Measurements from ENCODE around the gene FRYL. TPM values are rescaled to one million over a fixed set of nuclear protein-coding genes. Genes with fewer than 3 reads are reported as not detected.
"Not testable (repeated sequence)": the region's sequence is repeated elsewhere in the genome, so short reads cannot be mapped to it uniquely, and the experiment has no call there.

FRYL gene
- 62.9 TPM for total RNA-seq (2013)
- 10 to 100 TPM; 10.8 to 15.8 (median 14.4) TPM for polyA plus RNA-seq
- 25.1 and 27.2 TPM in 2 replicates for polyA minus RNA-seq
- total RNA-seq, result 98.8 to 193 (median 161) reads per million in 11 experiments

DNA sequence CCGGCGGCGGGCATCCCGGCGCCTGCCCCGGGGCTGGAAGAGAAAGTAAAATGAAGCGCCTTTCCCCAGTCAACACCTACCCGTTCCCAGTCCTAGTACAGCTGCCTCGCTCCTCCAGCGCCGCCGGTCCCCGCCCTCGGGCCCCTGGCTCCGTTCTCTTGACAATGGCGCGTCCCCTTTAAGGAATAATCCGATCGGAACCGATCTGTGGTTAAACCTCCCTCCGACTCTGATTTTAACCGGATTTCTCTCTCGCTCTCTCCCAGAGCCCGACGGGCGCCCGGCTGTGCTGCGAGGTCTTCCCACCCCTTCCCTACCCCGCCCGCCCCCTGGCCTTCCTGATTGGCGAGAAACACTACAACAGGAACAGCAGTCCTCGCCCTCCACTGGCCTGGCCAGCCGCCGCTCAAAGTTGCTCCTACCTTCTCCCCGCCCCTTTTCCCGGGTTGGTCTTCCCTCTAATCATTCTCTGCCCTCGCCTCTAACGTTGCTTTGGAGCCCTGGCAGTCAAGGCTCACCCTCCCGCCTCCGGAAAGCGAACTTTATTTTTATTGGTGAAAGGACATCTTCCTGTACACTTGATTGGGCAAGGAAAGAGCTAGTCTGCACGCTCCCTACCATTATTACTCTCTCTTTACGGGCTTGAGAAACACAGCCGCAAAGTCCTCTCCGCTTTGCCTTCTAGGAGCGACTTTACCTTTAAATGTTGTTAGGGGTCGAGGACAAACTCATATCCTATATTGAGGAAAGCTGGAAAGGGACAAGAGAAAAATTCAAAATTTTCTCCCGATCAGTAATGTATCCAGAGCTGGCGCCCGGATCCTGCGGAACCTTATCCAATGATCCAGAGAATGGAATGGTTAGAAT lies at the start of gene FRYL:
Gene FRYL (minus strand): TSS at position 282 of the 867 bp plus-strand sequence. CDS start 145,869 bp downstream, outside the sequence.
- H3K4me1 Mint-ChIP-seq, result peaks cover 38% of the 10 kb centered on the region
- Histone ChIP-seq H3K4me2 (replicated peaks; ENCODE audit: extremely low read depth, low read length, poor library complexity, severe bottlenecking) (peak within 1 kb of the TSS; percentile 82), H4K20me1 (ENCODE audit: insufficient read depth, low read length) (peaks cover 38% of the 10 kb centered on the region), H3K36me3 (replicated peaks in 1 of 2; ENCODE audit: control insufficient read depth in 1 of 2, insufficient read depth in 2 of 2, low read length in 2 of 2) (no peaks in the 10 kb centered on the region), H3K27me3 (ENCODE audit: control insufficient read depth in 2 of 2, insufficient read depth in 2 of 2, low read length in 2 of 2) (no peaks in the 10 kb centered on the region), H3K27ac (ENCODE audit: low read depth in 1 of 2, low read length in 2 of 2) (peak within 1 kb of the TSS; percentile 90 to 97), H3K4me3 (replicated peaks in 1 of 3; ENCODE audit: low read depth in 2 of 3, low read length in 3 of 3) (peak within 1 kb of the TSS; percentile 97 to 99 (median 99)), H3K79me2 (ENCODE audit: insufficient read depth, low read length) (peaks cover 42% of the 10 kb centered on the region), H3K4me1 (ENCODE audit: control insufficient read depth in 1 of 2, insufficient read depth in 2 of 2, low read length in 2 of 2) (peaks cover 24 to 34% of the 10 kb centered on the region in 2 donors), H2AFZ (ENCODE audit: insufficient read depth, low read depth, low read length, poor library complexity, severe bottlenecking) (peak within 1 kb of the TSS; percentile 94), H3K9ac (ENCODE audit: insufficient read depth, low read length, poor library complexity, severe bottlenecking) (peak within 1 kb of the TSS; percentile 90), H3K9me3 (replicated peaks in 1 of 2; ENCODE audit: control insufficient read depth in 1 of 2, insufficient read depth in 1 of 2, low read length in 2 of 2) (no peaks in the 10 kb centered on the region)
- no peaks in the 10 kb centered on the region for H3K27me3 Mint-ChIP-seq (ENCODE audit: low read depth in 3 of 3)
- DNase-seq, result peak; percentile 98 to 100 (median 99)
- H3K27ac Mint-ChIP-seq, result peak within 1 kb of the TSS; percentile 92 to 99 (median 97)
- TF ChIP-seq, protein P1, sequence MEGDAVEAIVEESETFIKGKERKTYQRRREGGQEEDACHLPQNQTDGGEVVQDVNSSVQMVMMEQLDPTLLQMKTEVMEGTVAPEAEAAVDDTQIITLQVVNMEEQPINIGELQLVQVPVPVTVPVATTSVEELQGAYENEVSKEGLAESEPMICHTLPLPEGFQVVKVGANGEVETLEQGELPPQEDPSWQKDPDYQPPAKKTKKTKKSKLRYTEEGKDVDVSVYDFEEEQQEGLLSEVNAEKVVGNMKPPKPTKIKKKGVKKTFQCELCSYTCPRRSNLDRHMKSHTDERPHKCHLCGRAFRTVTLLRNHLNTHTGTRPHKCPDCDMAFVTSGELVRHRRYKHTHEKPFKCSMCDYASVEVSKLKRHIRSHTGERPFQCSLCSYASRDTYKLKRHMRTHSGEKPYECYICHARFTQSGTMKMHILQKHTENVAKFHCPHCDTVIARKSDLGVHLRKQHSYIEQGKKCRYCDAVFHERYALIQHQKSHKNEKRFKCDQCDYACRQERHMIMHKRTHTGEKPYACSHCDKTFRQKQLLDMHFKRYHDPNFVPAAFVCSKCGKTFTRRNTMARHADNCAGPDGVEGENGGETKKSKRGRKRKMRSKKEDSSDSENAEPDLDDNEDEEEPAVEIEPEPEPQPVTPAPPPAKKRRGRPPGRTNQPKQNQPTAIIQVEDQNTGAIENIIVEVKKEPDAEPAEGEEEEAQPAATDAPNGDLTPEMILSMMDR (IDR thresholded peaks at IDR 0.05), result no peak
- no peaks in the 10 kb centered on the region for H3K9me3 Mint-ChIP-seq
- no peaks in the 10 kb centered on the region for H3K36me3 Mint-ChIP-seq
- intact Hi-C loops (cut with micrococcal nuclease), result loop anchor here (2.0 kb wide), 1 partner anchor 51 kb away; the partner anchor contains the start of gene OCIAD1 (in 2 of the 2)
- WGBS (ENCODE audit: insufficient coverage), result 0% methylated on average over 30 of the region's 51 CpGs
- peak within 1 kb of the TSS; percentile 97 to 98 for H3K4me3 Mint-ChIP-seq

DNA sequence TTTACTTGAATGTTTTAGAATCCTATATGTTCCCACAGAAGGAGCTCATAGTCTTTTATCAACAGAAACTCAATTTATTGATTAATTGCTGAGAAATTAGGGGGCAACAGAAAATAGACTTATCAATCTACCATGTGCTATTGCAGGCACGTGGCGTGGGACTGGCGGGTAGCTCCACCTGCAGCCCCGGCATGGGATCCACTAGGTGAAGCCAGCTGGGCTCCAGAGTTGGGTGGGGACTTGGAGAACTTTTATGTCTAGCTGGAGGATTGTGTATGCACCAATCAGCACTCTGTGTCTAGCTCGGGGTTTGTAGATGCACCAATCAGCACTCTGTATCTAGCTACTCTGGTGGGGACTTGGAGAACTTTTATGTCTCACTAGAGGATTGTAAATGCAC lies 47.5 kb upstream of the FRYL start:
- Histone ChIP-seq H3K4me2 (replicated peaks; ENCODE audit: extremely low read depth, low read length, poor library complexity, severe bottlenecking) (no peak overlapping the region), H3K9ac (ENCODE audit: insufficient read depth, low read length, poor library complexity, severe bottlenecking) (no peak overlapping the region), H3K4me3 (replicated peaks in 1 of 3; ENCODE audit: low read depth in 2 of 3, low read length in 3 of 3) (no peak overlapping the region), H4K20me1 (ENCODE audit: insufficient read depth, low read length) (no peaks in the 10 kb centered on the region), H3K27me3 (ENCODE audit: control insufficient read depth in 2 of 2, insufficient read depth in 2 of 2, low read length in 2 of 2) (peaks cover 0 to 3% of the 10 kb centered on the region in 2 donors), H3K79me2 (ENCODE audit: insufficient read depth, low read length) (peaks cover 17% of the 10 kb centered on the region), H3K27ac (ENCODE audit: low read depth in 1 of 2, low read length in 2 of 2) (no peak overlapping the region), H3K9me3 (replicated peaks in 1 of 2; ENCODE audit: control insufficient read depth in 1 of 2, insufficient read depth in 1 of 2, low read length in 2 of 2) (no peaks in the 10 kb centered on the region), H3K4me1 (ENCODE audit: control insufficient read depth in 1 of 2, insufficient read depth in 2 of 2, low read length in 2 of 2) (peaks cover 8 to 19% of the 10 kb centered on the region in 2 donors), H2AFZ (ENCODE audit: insufficient read depth, low read depth, low read length, poor library complexity, severe bottlenecking) (no peak overlapping the region), H3K36me3 (replicated peaks in 1 of 2; ENCODE audit: control insufficient read depth in 1 of 2, insufficient read depth in 2 of 2, low read length in 2 of 2) (no peaks in the 10 kb centered on the region)
- intact Hi-C loops (cut with micrococcal nuclease), result no loop called here
- Mint-ChIP-seq H3K4me1 (peaks cover 12% of the 10 kb centered on the region), H3K27me3 (ENCODE audit: low read depth in 3 of 3) (peaks cover 2 to 4% (median 3%) of the 10 kb centered on the region in 3 donors), H3K27ac (no peak overlapping the region), H3K9me3 (peaks cover 0 to 8% (median 2%) of the 10 kb centered on the region in 7 donors), H3K4me3 (no peak overlapping the region), H3K36me3 (no peaks in the 10 kb centered on the region)
- TF ChIP-seq, protein P1 (IDR thresholded peaks at IDR 0.05), result no peak
- DNase-seq, result no peak
- 100% methylated on average over 3 of the region's 5 CpGs for WGBS (ENCODE audit: insufficient coverage)

DNA sequence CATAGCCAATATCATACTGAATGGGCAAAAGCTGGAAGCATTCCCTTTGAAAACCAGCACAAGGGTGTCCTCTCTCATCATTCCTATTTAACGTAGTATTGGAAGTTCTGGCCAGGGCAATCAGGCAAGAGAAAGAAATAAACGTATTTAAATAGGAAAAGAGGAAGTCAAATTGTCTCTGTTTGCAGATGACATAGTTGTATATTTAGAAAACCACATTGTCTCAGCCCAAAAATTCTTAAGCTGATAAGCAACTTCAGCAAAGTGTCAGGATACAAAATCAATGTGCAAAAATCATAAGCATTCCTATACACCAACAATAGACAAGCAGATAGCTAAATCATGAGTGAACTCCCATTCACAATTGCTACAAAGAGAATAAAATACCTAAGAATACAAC lies 41.4 kb upstream of the FRYL start:
- H3K36me3 ChIP-seq (replicated peaks in 1 of 2; ENCODE audit: control insufficient read depth in 1 of 2, insufficient read depth in 2 of 2, low read length in 2 of 2); H3K79me2 ChIP-seq (ENCODE audit: insufficient read depth, low read length); H3K4me1 ChIP-seq (ENCODE audit: control insufficient read depth in 1 of 2, insufficient read depth in 2 of 2, low read length in 2 of 2); H3K9ac ChIP-seq (ENCODE audit: insufficient read depth, low read length, poor library complexity, severe bottlenecking); H4K20me1 ChIP-seq (ENCODE audit: insufficient read depth, low read length); H3K27me3 ChIP-seq (ENCODE audit: control insufficient read depth in 2 of 2, insufficient read depth in 2 of 2, low read length in 2 of 2); H3K4me3 ChIP-seq (replicated peaks in 1 of 3; ENCODE audit: low read depth in 2 of 3, low read length in 3 of 3); H3K4me2 ChIP-seq (replicated peaks; ENCODE audit: extremely low read depth, low read length, poor library complexity, severe bottlenecking); H3K27ac Mint-ChIP-seq; H2AFZ ChIP-seq (ENCODE audit: insufficient read depth, low read depth, low read length, poor library complexity, severe bottlenecking); H3K4me1 Mint-ChIP-seq; DNase-seq; intact Hi-C loops (cut with micrococcal nuclease); H3K27me3 Mint-ChIP-seq (ENCODE audit: low read depth in 3 of 3); H3K36me3 Mint-ChIP-seq; H3K9me3 ChIP-seq (replicated peaks in 1 of 2; ENCODE audit: control insufficient read depth in 1 of 2, insufficient read depth in 1 of 2, low read length in 2 of 2); H3K4me3 Mint-ChIP-seq; H3K27ac ChIP-seq (ENCODE audit: low read depth in 1 of 2, low read length in 2 of 2): not testable (repeated sequence)
- H3K9me3 Mint-ChIP-seq, result peaks cover 0 to 10% (median 6%) of the 10 kb centered on the region in 7 donors
- no CpG with 5 or more reads among the region's 2 CpGs for WGBS (ENCODE audit: insufficient coverage)

Measured in CD14-positive monocyte (primary cell).